Fibroblast of lung (primary cell): ENCODE measurements around the gene UHRF2.

Experiments used
- CTCF ChIP-seq, 2 donors: IDR thresholded peaks in 1 of 2; conservative IDR thresholded peaks in 1 of 2; 1 replicate in 1 of 2; 2 replicates in 1 of 2; pipeline ENCODE4 v1.5.1; 2011 to 2012; ENCODE audit warnings: low read length in 2 of 2, control low read depth in 1 of 2, inconsistent platforms in 1 of 2, low read depth in 1 of 2, mild to moderate bottlenecking in 1 of 2
- EZH2 ChIP-seq: IDR thresholded peaks from 2 replicates; pipeline ENCODE4 v1.5.1; 2012; ENCODE audit warnings: low read length, control low read depth, mild to moderate bottlenecking; ENCODE audit errors: missing control alignments

DNA sequence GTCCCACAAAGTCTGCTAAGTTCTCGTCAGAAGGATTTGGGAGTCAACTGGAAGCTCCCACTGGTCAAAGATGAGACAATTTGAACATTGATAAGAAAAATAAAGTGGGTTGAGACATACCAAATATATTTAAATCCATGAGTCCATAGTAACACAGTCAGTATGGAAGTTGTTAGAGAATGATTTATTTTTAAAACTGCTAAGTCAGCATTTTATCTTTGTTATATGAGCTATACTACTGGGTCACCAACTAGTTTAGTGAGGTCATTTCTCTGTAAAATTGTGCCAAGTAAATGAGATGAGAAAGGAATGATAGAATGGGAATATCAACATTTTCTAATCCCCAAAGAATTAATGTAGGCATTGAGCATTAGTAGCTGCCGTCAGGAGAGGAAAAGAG lies 60.2 kb downstream of the UHRF2 start:
- TF ChIP-seq CTCF (conservative IDR thresholded peaks at IDR 0.05 in 1 of 2, IDR thresholded peaks at IDR 0.05 in 1 of 2; ENCODE audit: low read depth in 1 of 2, low read length in 2 of 2) (no peak), EZH2 (no peak)
